Mammary epithelial cell (primary cell): Measurements from ENCODE around the gene CHMP3.

ENCODE experiments used
- CTCF ChIP-seq, 2 donors: IDR thresholded peaks in 1 of 2; conservative IDR thresholded peaks in 1 of 2; 2 replicates each; pipeline ENCODE4 v1.5.1; 2011 to 2012; ENCODE audit warnings: inconsistent platforms in 2 of 2, low read length in 2 of 2, mild to moderate bottlenecking in 2 of 2, control low read depth in 1 of 2, low read depth in 1 of 2; ENCODE audit not compliant: insufficient read depth in 1 of 2; ENCODE audit errors: extremely low read depth in 1 of 2
- EZH2 ChIP-seq: IDR thresholded peaks from 2 replicates; pipeline ENCODE4 v1.6.1; 2012; ENCODE audit warnings: low read length, inconsistent platforms, borderline replicate concordance

- TF ChIP-seq CTCF (conservative IDR thresholded peaks at IDR 0.05 in 1 of 2, IDR thresholded peaks at IDR 0.05 in 1 of 2; ENCODE audit: extremely low read depth in 1 of 2, insufficient read depth in 1 of 2, low read depth in 1 of 2, low read length in 2 of 2) (no peak), EZH2 (no peak)
These were observed 50.4 kb downstream of the CHMP3 start for GRCh38 chr2:86512892-86513291.
